OCI-LY7 (cell line): Measurements from ENCODE around the gene XRCC4. TPM values are rescaled to one million over a fixed set of nuclear protein-coding genes. Genes with fewer than 3 reads are reported as not detected.

ENCODE experiments used
- BruUV-seq: library from RNA; stranded (reverse); fragments of 400-500 nt; replicated peaks from 2 replicates; lab custom pipeline; 2021; lab: Mats Ljungman, UMichigan
- CTCF ChIA-PET: fragments of 300-600 bp; sonication (Branson Sonifier 250); formaldehyde crosslinking; loops from one replicate; lab custom pipeline; 2022; ENCODE audit warnings: antibody characterized with exemption; ENCODE audit not compliant: unreplicated experiment; lab: Charles Lee
- POLR2A ChIA-PET: fragments of 300-600 bp; sonication (Branson Sonifier 250); formaldehyde crosslinking; loops from one replicate; lab custom pipeline; 2022; ENCODE audit warnings: antibody characterized with exemption; lab: Charles Lee
- DNase-seq: peaks from one replicate; pipeline ENCODE4 v3.0.0-alpha.2; 2015; ENCODE audit warnings: low spot score
- H2AFZ ChIP-seq: fragments of 200-600 bp; sonication (generic), shearing (Covaris generic); 2 replicates; pipeline ENCODE4 v1.6.1; 2014; ENCODE audit warnings: mild to moderate bottlenecking, antibody characterized with exemption, low read length, moderate library complexity
- H3K27ac ChIP-seq: fragments of 200-600 bp; sonication (generic); 2 replicates; pipeline ENCODE4 v1.5.1; 2014; ENCODE audit warnings: mixed run types, low read depth, mild to moderate bottlenecking, moderate library complexity, low read length, inconsistent platforms; ENCODE audit not compliant: poor library complexity, severe bottlenecking
- H3K36me3 ChIP-seq: fragments of 200-600 bp; sonication (generic); 2 replicates; pipeline ENCODE4 v1.6.1; 2014; ENCODE audit warnings: mild to moderate bottlenecking, antibody characterized with exemption, low read length, moderate library complexity, mixed read lengths; ENCODE audit not compliant: insufficient read depth
- H3K4me1 ChIP-seq: fragments of 200-600 bp; sonication (generic); 2 replicates; pipeline ENCODE4 v1.5.1; 2014; ENCODE audit warnings: mild to moderate bottlenecking, low read length; ENCODE audit not compliant: insufficient read depth, poor library complexity, severe bottlenecking
- H3K4me2 ChIP-seq: fragments of 200-600 bp; sonication (generic); 2 replicates; pipeline ENCODE4 v1.6.1; 2014; ENCODE audit warnings: mild to moderate bottlenecking, low read length
- H3K4me3 ChIP-seq: fragments of 200-600 bp; sonication (generic); 2 replicates; pipeline ENCODE4 v1.5.1; 2014; ENCODE audit warnings: mild to moderate bottlenecking, low read depth, low read length; ENCODE audit not compliant: poor library complexity, severe bottlenecking
- H3K79me2 ChIP-seq: fragments of 200-600 bp; sonication (generic); 2 replicates; pipeline ENCODE4 v1.6.1; 2016; ENCODE audit warnings: low read depth, mild to moderate bottlenecking, low read length, moderate library complexity, mixed read lengths; ENCODE audit not compliant: insufficient read depth
- H3K9me2 ChIP-seq: fragments of 200-600 bp; sonication (generic); 2 replicates; pipeline ENCODE4 v1.6.1; 2016; ENCODE audit warnings: mild to moderate bottlenecking, low read length, mixed read lengths; ENCODE audit not compliant: insufficient read depth
- H3K9me3 ChIP-seq: fragments of 200-600 bp; sonication (generic); 2 replicates; pipeline ENCODE4 v1.6.1; 2014; ENCODE audit warnings: mild to moderate bottlenecking, mixed run types, low read length, mixed read lengths
- H4K20me1 ChIP-seq: fragments of 200-600 bp; sonication (generic); 2 replicates; pipeline ENCODE4 v1.6.1; 2014; ENCODE audit warnings: mild to moderate bottlenecking, antibody characterized with exemption, low read length, moderate library complexity, mixed read lengths; ENCODE audit not compliant: insufficient read depth
- CTCF ChIP-seq: fragments of 200-600 bp; sonication (generic); conservative IDR thresholded peaks from 2 replicates; pipeline ENCODE4 v1.5.1; 2014; ENCODE audit warnings: mild to moderate bottlenecking, antibody characterized with exemption, low read length, moderate library complexity, mixed read lengths
- EZH2phosphoT487 ChIP-seq: fragments of 200-600 bp; sonication (generic); IDR thresholded peaks from 2 replicates; pipeline ENCODE4 v1.6.1; 2018; ENCODE audit warnings: low read depth, borderline replicate concordance, mild to moderate bottlenecking, mixed run types, antibody characterized with exemption, low read length, moderate library complexity, mixed read lengths
- intact Hi-C: fragments of 100-400 bp; cut with micrococcal nuclease; formaldehyde crosslinking; loops from one replicate; pipeline ENCODE4 v1.10.0; 2022; ENCODE audit not compliant: unreplicated experiment
- total RNA-seq, 2 experiments: library from RNA; depleted of rRNA in 1 of 2; stranded (reverse); fragments of >200 nt in 1 of 2; shearing (Covaris generic) in 1 of 2; gene quantifications; 2 replicates each; pipeline ENCODE4 v1.2.3, GENCODE V29; 2014 to 2022

XRCC4 gene
- total RNA-seq, 2 experiments from 2014 or later, result 14.5 to 23.3 TPM

DNA sequence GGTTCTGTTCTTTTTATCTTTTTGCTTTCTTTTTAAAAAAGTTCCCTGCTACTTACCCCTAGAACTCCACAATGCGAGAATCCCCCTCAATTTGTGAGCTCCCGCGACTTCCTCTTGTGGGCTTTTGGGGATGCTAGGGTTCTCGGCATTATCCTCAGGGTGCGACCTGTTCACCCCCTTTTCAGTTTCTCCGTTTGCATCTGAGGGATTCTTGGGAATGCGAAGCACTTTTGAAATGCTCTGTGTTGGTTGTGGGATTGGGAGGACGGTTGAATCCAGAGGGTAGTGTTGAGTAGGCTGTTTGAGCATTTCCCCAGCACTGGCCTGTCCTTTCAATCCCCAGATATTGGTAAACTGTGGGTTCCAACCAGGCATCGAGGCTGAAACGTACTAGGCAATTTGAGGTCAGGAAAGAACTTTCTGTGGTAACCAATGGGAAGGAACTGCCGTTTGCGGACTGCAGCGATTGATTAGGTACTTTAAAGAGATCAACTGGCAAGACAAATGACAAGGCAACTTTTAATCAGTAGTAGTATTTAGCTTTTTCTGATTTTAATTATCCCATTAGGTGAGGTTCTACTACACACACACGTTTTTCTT is 415 bp downstream of the XRCC4 start:
- intact Hi-C loops, result loop anchor here (5.0 kb wide), 1 partner anchor 1105 kb away; the partner anchor contains the start of gene ATG10
- H3K79me2 ChIP-seq, result peaks cover 74% of the 10 kb centered on the region

DNA sequence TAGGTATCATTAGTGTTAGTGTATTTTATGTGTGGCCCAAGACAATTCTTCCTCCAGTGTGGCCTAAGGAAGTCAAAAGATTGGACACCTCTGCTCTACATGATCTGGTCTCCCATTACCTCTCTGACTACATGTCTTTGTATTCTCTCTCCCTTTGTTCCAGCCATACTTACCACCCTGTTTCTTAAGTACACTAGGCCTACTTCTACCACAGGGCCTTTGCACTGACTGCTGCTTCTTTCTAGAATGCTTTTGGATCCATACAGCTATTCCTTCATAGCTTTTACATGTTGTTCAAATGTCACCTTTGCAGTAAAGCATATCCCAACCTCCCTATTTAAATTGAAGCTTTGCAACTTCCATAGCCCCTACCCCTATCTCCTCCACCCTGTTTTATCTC is 5.4 kb downstream of the XRCC4 start:
- H3K9me3 ChIP-seq, result no peaks in the 10 kb centered on the region
- CTCF ChIA-PET, result no interaction called here
- H3K36me3 ChIP-seq, result no peaks in the 10 kb centered on the region
- TF ChIP-seq EZH2phosphoT487 (no peak), CTCF (no peak)
- H3K4me3 ChIP-seq, result no peak overlapping the region
- peaks cover 29% of the 10 kb centered on the region for H3K79me2 ChIP-seq
- no TSS peak for BruUV-seq
- no peaks in the 10 kb centered on the region for H3K9me2 ChIP-seq
- no peak for DNase-seq
- H3K27ac ChIP-seq, result no peak overlapping the region
- intact Hi-C loops, result no loop called here
- no peak overlapping the region for H2AFZ ChIP-seq
- POLR2A ChIA-PET, result no interaction called here
- peaks cover 4% of the 10 kb centered on the region; the same call in 1 of the 2 replicates for H4K20me1 ChIP-seq
- no peak overlapping the region for H3K4me2 ChIP-seq
- peaks cover 9% of the 10 kb centered on the region for H3K4me1 ChIP-seq

More for the DNA sequence above, 415 bp downstream of the XRCC4 start:
- Histone ChIP-seq H3K36me3 (peaks cover 24% of the 10 kb centered on the region), H3K27ac (peak overlapping the region; percentile 76), H3K4me1 (peaks cover 14% of the 10 kb centered on the region), H3K4me3 (peak overlapping the region; percentile 80), H3K9me3 (no peaks in the 10 kb centered on the region), H3K9me2 (no peaks in the 10 kb centered on the region), H4K20me1 (no peaks in the 10 kb centered on the region), H3K4me2 (peak overlapping the region; percentile 81), H2AFZ (peak overlapping the region; percentile 74; the same call in 1 of the 2 replicates)
- TSS peak; percentile 87 for BruUV-seq
- peak; percentile 24 for DNase-seq
- ChIA-PET CTCF (no interaction called here), POLR2A (interaction anchor here (0.6 to 1.4 kb wide), 11 partner anchors 12 to 218 kb away, joined by 3 to 4 read pairs (median 3); no protein-coding TSS in a partner anchor)
- TF ChIP-seq EZH2phosphoT487, result no peak
- TF ChIP-seq CTCF, result no peak

DNA sequence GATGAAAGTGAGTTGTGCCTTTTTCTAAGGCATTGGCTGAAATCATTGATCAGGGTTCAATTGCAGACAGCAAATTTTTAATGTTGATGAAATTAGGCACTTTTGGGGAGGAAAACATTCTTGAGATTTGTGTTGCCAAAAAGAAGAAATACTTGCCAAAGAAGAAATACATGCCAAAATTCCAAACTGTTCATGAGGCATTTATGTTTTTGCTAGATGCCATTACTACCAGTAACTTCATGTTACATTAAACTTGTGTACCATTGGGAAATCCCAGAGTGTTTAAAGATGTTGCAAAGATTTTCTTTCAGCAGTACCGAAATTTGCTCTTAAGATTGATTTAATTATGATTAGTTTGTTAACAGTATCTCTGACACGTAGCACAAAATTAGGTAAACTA is 7.0 kb downstream of the XRCC4 start:
- peaks cover 13% of the 10 kb centered on the region for H3K79me2 ChIP-seq
- ChIA-PET CTCF (no interaction called here), POLR2A (interaction anchor here (0.5 to 1.2 kb wide), 5 partner anchors 12 to 752 kb away, joined by 3 to 6 read pairs (median 4); no protein-coding TSS in a partner anchor)

More for the DNA sequence above, 7.0 kb downstream of the XRCC4 start:
- no peaks in the 10 kb centered on the region for H3K36me3 ChIP-seq
- DNase-seq, result no peak
- no peak overlapping the region for H3K4me2 ChIP-seq
- H4K20me1 ChIP-seq, result peaks cover 4% of the 10 kb centered on the region; the same call in 1 of the 2 replicates
- no TSS peak for BruUV-seq
- H3K4me1 ChIP-seq, result no peaks in the 10 kb centered on the region
- H3K4me3 ChIP-seq, result no peak overlapping the region
- no peak for TF ChIP-seq CTCF
- TF ChIP-seq EZH2phosphoT487, result no peak
- no peak overlapping the region for H3K27ac ChIP-seq
- intact Hi-C loops, result no loop called here
- no peaks in the 10 kb centered on the region for H3K9me3 ChIP-seq
- no peak overlapping the region for H2AFZ ChIP-seq
- H3K9me2 ChIP-seq, result no peaks in the 10 kb centered on the region
